HG03196 (cell line): ENCODE data around the gene PRSS35.
"Not testable (repeated sequence)": the region's sequence is repeated elsewhere in the genome, so short reads cannot be mapped to it uniquely, and the experiment has no call there.

Experiments used
- ATAC-seq: cut with Tn5 transposase; IDR thresholded peaks from one replicate; pipeline ENCODE4 v1.9.1; 2021; ENCODE audit not compliant: unreplicated experiment

The PRSS35 gene, protein sequence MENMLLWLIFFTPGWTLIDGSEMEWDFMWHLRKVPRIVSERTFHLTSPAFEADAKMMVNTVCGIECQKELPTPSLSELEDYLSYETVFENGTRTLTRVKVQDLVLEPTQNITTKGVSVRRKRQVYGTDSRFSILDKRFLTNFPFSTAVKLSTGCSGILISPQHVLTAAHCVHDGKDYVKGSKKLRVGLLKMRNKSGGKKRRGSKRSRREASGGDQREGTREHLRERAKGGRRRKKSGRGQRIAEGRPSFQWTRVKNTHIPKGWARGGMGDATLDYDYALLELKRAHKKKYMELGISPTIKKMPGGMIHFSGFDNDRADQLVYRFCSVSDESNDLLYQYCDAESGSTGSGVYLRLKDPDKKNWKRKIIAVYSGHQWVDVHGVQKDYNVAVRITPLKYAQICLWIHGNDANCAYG

GRCh38 chr6:83511901-83512681 is at the start of gene PRSS35:
Gene PRSS35 (plus strand): TSS chr6:83512534. CDS start chr6:83523442, 10,908 bp downstream.
- ATAC-seq = no peak

GRCh38 chr6:83463886-83464285 is 48.4 kb upstream of the PRSS35 start:
- no peak for ATAC-seq

DNA sequence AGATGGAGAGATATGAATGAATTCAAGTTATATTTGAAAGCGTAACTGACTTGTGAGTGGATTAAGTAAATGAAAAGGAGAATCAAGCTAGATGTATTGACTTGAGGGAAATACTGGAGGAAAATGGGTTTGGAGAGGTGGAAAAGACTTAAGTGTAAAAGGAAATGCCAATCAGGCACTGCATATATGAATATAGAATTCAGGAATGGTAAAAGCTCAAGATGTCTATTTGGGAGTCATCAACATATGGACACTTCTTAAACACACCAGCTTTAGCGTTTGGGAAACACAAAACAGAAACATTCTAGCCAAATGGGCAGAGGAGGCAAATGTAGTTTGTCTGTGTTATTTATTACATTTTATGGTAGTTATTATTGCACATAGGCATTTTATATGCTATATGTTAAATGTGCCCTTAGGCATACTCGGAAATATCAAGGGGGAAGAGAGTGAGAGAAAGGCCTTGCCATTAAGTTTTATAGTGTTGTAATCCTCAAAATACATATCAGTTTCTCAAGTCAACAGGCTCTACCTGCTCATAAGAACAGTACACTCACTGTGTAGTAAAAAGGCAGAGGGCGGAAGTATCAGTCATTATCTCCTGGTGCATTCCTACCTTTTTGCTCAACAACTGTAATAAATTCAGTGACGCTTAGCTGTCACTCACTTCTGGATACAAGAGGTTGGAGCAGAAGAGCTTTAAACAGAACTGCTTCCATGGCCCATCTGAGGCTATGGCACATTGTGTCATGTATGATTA is 47.8 kb upstream of the PRSS35 start:
- ATAC-seq = no peak

DNA sequence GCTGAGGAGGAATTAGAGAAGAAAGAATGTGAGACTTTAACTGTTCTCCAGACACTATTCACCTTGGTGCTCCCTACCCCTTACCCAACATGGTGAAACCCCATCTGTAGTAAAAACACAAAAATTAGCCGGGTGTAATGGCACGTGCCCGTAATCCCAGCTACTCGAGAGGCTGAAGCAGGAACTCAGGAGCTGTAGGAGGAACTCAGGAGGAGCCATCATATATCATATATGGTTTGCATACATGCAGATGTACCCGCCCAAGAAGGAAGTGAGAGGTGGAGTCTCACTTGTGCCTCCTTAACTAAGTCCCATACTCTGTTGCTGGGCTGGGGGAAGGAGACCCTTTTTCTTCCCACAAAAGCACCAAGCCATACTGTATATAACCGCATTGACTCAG is 46.0 kb upstream of the PRSS35 start:
- ATAC-seq = no peak

- ATAC-seq = no peak
Measured at GRCh38 chr6:83467620-83468036, 44.7 kb upstream of the PRSS35 start.

DNA sequence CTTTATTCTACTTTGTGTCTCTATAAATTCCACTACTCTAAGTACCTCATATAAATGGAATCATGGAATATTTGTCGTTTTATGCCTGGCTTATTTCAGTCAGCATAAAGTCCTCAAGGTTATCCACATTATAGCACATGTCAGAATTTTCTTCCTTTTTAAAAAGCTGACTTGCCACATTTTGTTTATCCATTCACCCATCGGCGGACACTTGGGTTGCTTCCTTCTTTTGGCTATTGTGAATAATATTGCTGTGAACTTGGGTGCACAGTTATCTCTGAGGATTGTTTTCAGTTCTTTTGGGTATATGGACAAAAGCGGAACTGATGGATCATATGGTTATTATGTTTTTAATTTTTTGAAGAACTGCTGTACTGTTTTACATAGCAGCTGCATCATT is 42.3 kb upstream of the PRSS35 start:
- ATAC-seq = no peak

DNA sequence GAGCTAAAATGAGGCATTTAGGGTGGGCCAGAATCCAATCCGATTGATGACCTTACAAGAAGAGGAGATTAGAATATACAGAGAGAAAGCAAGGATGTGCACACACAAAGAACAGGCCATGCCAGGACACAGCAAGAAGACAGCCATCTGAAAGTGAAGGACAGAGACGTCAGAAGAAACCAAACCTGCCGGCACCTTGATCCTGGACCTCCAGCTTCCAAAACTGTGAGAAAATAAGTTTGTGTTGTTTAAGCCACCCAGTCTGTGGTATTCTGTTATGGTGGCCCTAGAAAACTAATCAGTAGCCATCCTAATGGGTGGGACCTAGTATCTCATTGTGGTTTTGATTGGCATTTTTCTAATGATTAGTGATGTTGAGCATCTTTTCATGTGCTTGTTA is 41.7 kb upstream of the PRSS35 start:
- ATAC-seq = no peak

DNA sequence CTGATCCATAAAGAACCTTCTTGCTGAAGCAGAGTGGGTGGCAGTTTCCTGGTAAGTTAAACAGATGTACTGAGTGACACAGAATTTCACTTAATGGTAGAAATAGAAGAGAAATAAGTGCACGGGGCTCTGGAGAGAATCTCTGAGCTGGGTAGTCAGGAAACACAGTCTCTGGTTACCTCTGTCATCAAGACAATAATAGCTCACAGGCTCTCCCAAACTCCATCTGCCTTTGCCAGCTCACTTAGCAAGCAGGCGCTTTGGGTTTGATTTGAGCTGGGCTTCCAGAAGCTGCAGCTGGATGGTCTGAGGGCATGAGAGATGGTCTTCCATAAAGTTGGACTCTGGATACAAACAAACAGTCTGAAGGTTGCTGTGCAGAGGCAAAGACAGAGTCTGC is 39.6 kb upstream of the PRSS35 start:
- ATAC-seq = no peak

DNA sequence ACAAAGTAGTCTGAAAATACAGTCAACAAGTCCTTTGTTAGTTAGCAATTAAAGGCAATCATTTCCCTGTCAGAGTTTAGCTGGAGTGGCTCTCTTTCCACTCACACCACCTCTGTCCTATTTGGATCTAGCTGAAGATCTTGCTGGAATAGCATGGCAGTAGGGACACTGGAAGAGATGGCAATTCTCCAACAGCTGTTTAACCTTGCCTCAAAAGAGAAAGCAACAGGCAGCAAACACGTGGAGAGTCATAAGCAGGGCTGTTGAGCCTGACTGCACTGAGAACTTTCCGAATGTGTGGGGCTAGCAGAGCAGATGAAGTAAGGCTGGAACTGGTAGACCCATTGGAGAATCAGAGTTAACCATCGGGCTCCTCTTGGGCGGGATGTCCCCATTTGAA is 38.0 kb upstream of the PRSS35 start:
- ATAC-seq = no peak

DNA sequence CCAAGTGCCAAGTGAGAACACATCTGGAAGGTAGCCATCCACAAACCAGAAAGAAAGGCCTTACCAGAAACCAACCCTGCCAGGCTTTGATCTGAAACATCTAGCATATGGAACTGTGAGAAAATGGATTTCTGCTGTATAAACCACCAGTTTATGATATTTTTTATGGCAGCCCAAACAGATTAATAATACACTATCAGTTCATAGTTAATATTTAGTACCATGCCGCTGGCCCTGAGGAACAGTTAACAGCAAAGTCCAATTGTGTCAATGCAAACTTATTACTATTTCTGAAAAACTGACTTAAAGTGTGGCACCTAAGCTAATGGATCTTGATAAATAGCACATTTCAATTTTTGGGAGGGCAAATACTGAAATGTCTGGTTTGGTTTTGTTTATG is 35.4 kb upstream of the PRSS35 start:
- ATAC-seq = no peak

- no peak for ATAC-seq
Measured at GRCh38 chr6:83479389-83479788, 32.9 kb upstream of the PRSS35 start.

DNA sequence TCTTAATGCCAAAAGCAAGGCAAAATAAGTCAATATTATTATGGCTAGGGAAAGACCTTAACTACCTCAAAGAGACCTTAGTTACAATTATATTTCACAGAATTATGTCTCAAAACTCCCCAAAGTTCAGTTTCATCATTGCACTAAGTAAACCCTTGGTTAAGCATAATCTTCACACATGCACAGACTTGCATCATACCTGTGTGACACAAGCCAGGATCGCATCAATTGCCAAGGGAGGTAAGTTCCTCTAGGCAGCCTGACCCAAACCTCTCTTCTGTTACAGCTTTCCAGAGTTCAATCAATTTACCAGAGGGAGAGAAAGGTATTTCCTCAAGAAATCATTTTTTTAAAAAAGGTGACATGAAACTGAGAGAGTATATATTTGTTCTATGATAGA is 31.9 kb upstream of the PRSS35 start:
- no peak for ATAC-seq

DNA sequence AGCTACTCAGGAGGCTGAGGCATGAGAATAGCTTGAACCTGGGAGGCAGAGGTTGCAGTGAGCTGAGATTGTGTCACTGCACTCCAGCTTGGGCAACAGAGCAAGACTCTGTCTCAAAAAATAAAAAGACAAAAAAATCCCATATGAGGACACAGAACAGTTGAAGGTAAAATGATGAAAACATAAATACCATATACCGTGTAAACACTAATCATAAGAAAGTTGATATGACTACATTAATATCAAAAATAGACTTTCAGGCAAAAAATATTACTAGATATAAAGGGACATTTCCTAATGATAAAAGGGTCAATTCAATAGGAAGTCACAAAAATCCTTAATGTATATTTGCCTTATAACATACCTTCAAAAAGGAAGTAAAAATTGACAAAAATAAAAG is 30.4 kb upstream of the PRSS35 start:
- ATAC-seq = not testable (repeated sequence)

GRCh38 chr6:83488448-83488847 is 23.9 kb upstream of the PRSS35 start:
- no peak for ATAC-seq

DNA sequence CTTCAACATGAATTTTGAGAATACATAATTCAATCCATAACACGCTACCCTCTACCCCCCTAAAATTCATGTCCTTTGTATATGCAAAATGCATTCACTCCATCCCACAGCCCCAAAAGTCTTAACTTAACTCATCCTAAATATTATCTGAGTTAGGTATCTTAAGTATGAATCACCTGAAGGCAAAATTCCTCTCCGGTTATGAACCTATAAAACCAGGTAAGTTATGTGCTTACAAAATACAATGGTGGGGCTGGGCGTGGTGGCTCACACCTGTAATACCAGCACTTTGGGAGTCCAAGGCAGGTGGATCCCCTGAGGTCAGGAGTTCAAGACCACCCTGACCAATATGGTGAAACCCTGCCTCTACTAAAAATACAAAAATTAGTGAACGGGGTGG is 23.5 kb upstream of the PRSS35 start:
- no peak for ATAC-seq

GRCh38 chr6:83490217-83490807 is 22.0 kb upstream of the PRSS35 start:
- ATAC-seq = no peak

DNA sequence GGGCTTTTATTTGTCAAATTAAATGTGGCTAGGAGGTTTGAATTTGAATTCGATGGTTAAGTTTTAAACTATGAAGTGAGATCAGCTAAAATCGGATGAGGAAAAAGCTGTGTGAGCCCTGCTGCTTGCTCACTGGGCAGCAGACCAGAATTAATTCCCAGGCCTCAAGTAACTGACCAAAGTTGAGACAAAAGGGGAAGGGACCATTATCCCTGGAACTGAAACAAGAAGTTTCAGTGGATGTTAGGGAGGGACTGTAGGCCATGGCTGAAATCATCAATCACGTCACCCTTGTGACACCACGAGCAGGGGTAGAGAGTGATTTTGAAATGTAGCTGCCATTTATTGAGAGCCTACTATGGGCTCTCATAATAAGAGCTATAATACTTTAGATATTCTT is 7.0 kb upstream of the PRSS35 start:
- ATAC-seq = no peak

DNA sequence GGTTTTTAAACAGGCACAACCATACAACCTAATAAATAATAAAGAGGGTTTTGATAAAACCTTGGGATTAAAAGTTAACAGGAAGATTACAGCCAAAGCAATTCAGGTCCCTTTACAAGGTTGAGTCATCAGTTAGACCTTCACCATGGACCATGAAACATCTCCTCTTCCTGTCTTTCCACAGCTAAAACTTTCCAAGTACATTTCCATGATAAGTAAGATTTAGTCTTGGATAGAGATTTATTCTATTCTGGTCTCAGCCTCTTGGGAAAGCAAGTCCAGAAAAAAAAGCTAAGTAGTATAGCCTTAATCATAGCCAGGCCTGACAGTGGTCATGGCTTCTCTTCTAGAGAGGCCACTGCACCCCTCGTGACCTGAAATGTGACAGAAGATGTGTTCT is 2.9 kb upstream of the PRSS35 start:
- ATAC-seq = no peak

DNA sequence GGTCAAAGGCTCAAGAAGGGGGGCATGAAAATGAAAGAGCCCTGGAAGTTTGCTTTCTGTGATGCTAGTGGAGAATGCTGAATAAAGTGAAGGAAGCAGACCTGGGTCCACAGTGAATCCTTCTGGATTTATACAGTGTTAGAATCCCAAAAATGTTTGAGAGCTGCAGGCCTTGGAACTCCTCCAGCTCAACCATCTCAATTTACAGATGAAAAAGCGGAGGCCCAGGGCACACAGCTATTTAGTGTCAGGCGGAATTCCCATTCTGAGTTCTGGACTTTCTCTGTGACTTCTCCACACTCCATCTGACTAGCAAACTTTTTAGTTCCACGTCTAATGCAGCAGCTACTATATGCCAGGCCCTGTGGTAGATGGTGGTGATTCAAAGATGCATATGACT is 1.5 kb upstream of the PRSS35 start:
- no peak for ATAC-seq

GRCh38 chr6:83511266-83511665 is 1.1 kb upstream of the PRSS35 start:
- no peak for ATAC-seq

DNA sequence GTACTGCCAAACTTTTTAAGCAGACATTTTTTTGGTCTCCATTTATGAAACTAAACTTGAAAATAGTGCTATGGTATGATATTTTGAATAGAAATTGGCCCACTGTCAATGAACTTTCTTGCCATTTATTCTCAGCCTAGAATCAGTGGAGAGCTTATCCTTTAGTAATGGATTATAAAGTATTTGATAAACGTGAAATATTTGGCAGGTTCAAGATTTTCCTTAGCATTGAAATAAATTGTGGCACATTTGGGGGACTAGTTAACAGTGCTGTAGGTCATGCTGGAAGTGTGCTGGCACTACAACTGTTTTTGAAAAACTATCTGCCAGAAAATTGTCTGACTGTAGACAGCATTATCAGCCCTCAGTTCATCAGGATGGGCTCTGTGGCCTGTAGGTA is 2.1 kb downstream of the PRSS35 start:
- no peak for ATAC-seq
